H1 (cell line): ENCODE data around the gene TRDMT1. TPM values are rescaled to one million over a fixed set of nuclear protein-coding genes. Genes with fewer than 3 reads are reported as not detected.

ENCODE experiments used
- CTCF ChIA-PET: fragments of 300-600 bp; sonication (Branson Sonifier 250); formaldehyde crosslinking; loops from one replicate; lab custom pipeline; 2021; ENCODE audit not compliant: partially characterized antibody; lab: Charles Lee
- POLR2A ChIA-PET: fragments of 300-600 bp; sonication (Branson Sonifier 250); formaldehyde crosslinking; loops from one replicate; lab custom pipeline; 2021; ENCODE audit warnings: inconsistent platforms; ENCODE audit not compliant: partially characterized antibody; lab: Charles Lee
- DNase-seq, 2 experiments: peaks; one replicate each; pipeline versions ENCODE4 v3.0.0 to v3.0.0-alpha.2; 2010 to 2022; ENCODE audit warnings: low spot score in 2 of 2, low read depth in 1 of 2, mixed read lengths in 1 of 2
- FAIRE-seq: peaks from 2 replicates; lab custom pipeline; 2011; peaks lifted over from hg19 to GRCh38; lab: Jason Lieb, UNC
- H2AFZ ChIP-seq: 2 replicates; pipeline ENCODE4 v1.8.1; 2012; ENCODE audit warnings: low read length, inconsistent platforms
- H2AK5ac ChIP-seq: 2 replicates; pipeline ENCODE4 v1.6.1; 2013; ENCODE audit warnings: low read depth, low read length
- H2BK120ac ChIP-seq: replicated peaks from 2 replicates; pipeline ENCODE3; 2013; ENCODE audit warnings: low read depth, low read length, inconsistent platforms
- H2BK12ac ChIP-seq: 2 replicates; pipeline ENCODE4 v1.6.1; 2013; ENCODE audit warnings: low read depth, low read length
- H2BK15ac ChIP-seq: 2 replicates; pipeline ENCODE4 v1.6.1; 2013; ENCODE audit warnings: low read length
- H2BK20ac ChIP-seq: 2 replicates; pipeline ENCODE4 v1.6.1; 2013; ENCODE audit warnings: low read length
- H2BK5ac ChIP-seq: 2 replicates; pipeline ENCODE4 v1.6.1; 2013; ENCODE audit warnings: low read depth, low read length
- H3K14ac ChIP-seq: 2 replicates; pipeline ENCODE4 v1.6.1; 2013; ENCODE audit warnings: inconsistent platforms; ENCODE audit not compliant: insufficient read length
- H3K18ac ChIP-seq: 2 replicates; pipeline ENCODE4 v1.6.1; 2013; ENCODE audit warnings: low read length; ENCODE audit errors: extremely low read depth
- H3K23ac ChIP-seq: 2 replicates; pipeline ENCODE4 v1.6.1; 2013; ENCODE audit warnings: inconsistent platforms; ENCODE audit not compliant: insufficient read length
- H3K23me2 ChIP-seq: 2 replicates; pipeline ENCODE4 v1.6.1; 2013; ENCODE audit warnings: low read depth, low read length
- H3K27ac ChIP-seq: 2 replicates; pipeline ENCODE4 v1.6.1; 2011; ENCODE audit warnings: low read depth, low read length, inconsistent platforms
- H3K27me3 ChIP-seq, 4 experiments: replicated peaks in 1 of 4; 1 replicate in 1 of 4; 2 replicates in 3 of 4; pipeline versions ENCODE4 v1.6.1 to v1.8.1; 2011 to 2013; ENCODE audit warnings: low read length in 3 of 4, mild to moderate bottlenecking in 3 of 4, inconsistent platforms in 2 of 4, mixed read lengths in 2 of 4, moderate library complexity in 1 of 4; ENCODE audit not compliant: control insufficient read depth in 3 of 4, insufficient read depth in 3 of 4; ENCODE audit errors: extremely low read depth in 1 of 4
- H3K36me3 ChIP-seq, 4 experiments: 2 replicates each; pipeline versions ENCODE4 v1.6.1 to v1.8.1; 2011 to 2013; ENCODE audit warnings: mild to moderate bottlenecking in 4 of 4, low read length in 3 of 4, moderate library complexity in 2 of 4, control low read depth in 1 of 4, inconsistent platforms in 1 of 4; ENCODE audit not compliant: insufficient read depth in 4 of 4, control insufficient read depth in 2 of 4
- H3K4ac ChIP-seq: replicated peaks from 2 replicates; pipeline ENCODE3; 2013; ENCODE audit warnings: low read length, low read depth, mixed read lengths, inconsistent platforms; ENCODE audit not compliant: insufficient read length
- H3K4me1 ChIP-seq, 4 experiments: replicated peaks in 1 of 4; 1 replicate in 1 of 4; 2 replicates in 3 of 4; pipeline versions ENCODE4 v1.6.1 to v1.8.1; 2011 to 2013; ENCODE audit warnings: low read length in 3 of 4, inconsistent platforms in 2 of 4, mixed read lengths in 1 of 4; ENCODE audit not compliant: insufficient read depth in 4 of 4, control insufficient read depth in 3 of 4
- H3K4me2 ChIP-seq, 2 experiments: 2 replicates each; pipeline versions ENCODE4 v1.6.1 to v1.8.1; 2011 to 2013; ENCODE audit warnings: low read depth in 2 of 2, low read length in 2 of 2, control low read depth in 1 of 2, inconsistent platforms in 1 of 2, mild to moderate bottlenecking in 1 of 2; ENCODE audit not compliant: insufficient read depth in 1 of 2
- H3K4me3 ChIP-seq, 4 experiments: fragments of 200-600, 300-600 bp in 1 of 4; sonication (generic), shearing (Covaris generic), sonication (Bioruptor Twin) in 1 of 4; 2 replicates each; pipeline versions ENCODE4 v1.5.1 to v1.8.1; 2011 to 2016; ENCODE audit warnings: low read length in 4 of 4, low read depth in 3 of 4, control low read depth in 2 of 4, inconsistent platforms in 2 of 4, mild to moderate bottlenecking in 2 of 4, mixed read lengths in 1 of 4, moderate library complexity in 1 of 4; ENCODE audit not compliant: insufficient read depth in 2 of 4; ENCODE audit errors: extremely low read depth in 1 of 4
- H3K56ac ChIP-seq: replicated peaks from 2 replicates; pipeline ENCODE3; 2013; ENCODE audit warnings: low read depth, mild to moderate bottlenecking, mixed read lengths, low read length, inconsistent platforms; ENCODE audit not compliant: insufficient read length
- H3K79me1 ChIP-seq: 2 replicates; pipeline ENCODE4 v1.6.1; 2013; ENCODE audit warnings: low read depth, low read length, control low read depth
- H3K79me2 ChIP-seq, 2 experiments: 2 replicates each; pipeline versions ENCODE4 v1.6.1 to v1.8.1; 2012 to 2013; ENCODE audit warnings: low read length in 2 of 2, mild to moderate bottlenecking in 2 of 2, inconsistent platforms in 1 of 2; ENCODE audit not compliant: insufficient read depth in 2 of 2, control insufficient read depth in 1 of 2
- H3K9ac ChIP-seq, 4 experiments: replicated peaks in 1 of 4; 1 replicate in 1 of 4; 2 replicates in 3 of 4; pipeline versions ENCODE4 v1.6.1 to v1.8.1; 2011 to 2013; ENCODE audit warnings: low read depth in 3 of 4, low read length in 3 of 4, control low read depth in 2 of 4, mild to moderate bottlenecking in 2 of 4, moderate library complexity in 2 of 4, inconsistent platforms in 1 of 4; ENCODE audit errors: extremely low read depth in 1 of 4
- H3K9me3 ChIP-seq, 2 experiments: 2 replicates each; pipeline versions ENCODE4 v1.6.1 to v1.8.1; 2012 to 2013; ENCODE audit warnings: mild to moderate bottlenecking in 2 of 2, moderate library complexity in 2 of 2, control low read depth in 1 of 2, inconsistent platforms in 1 of 2, low read depth in 1 of 2, low read length in 1 of 2, mixed read lengths in 1 of 2; ENCODE audit not compliant: insufficient read depth in 2 of 2
- H4K20me1 ChIP-seq, 2 experiments: replicated peaks in 1 of 2; 2 replicates each; pipeline versions ENCODE3 to v1.8.1; 2011 to 2013; ENCODE audit warnings: inconsistent platforms in 2 of 2, low read length in 2 of 2, mild to moderate bottlenecking in 1 of 2; ENCODE audit not compliant: insufficient read depth in 2 of 2, control insufficient read depth in 1 of 2
- H4K5ac ChIP-seq: 2 replicates; pipeline ENCODE4 v1.6.1; 2013; ENCODE audit warnings: low read length, low read depth, mixed read lengths, inconsistent platforms; ENCODE audit not compliant: insufficient read length
- H4K8ac ChIP-seq: 2 replicates; pipeline ENCODE4 v1.8.0; 2013; ENCODE audit warnings: mild to moderate bottlenecking, moderate library complexity, low read length, inconsistent platforms; ENCODE audit not compliant: insufficient read depth; ENCODE audit errors: extremely low read depth
- H4K91ac ChIP-seq: replicated peaks from 2 replicates; pipeline ENCODE3; 2013; ENCODE audit warnings: low read length, mixed read lengths, inconsistent platforms; ENCODE audit not compliant: insufficient read length
- CHD1 ChIP-seq: IDR thresholded peaks from 2 replicates; pipeline ENCODE4 v1.6.1; 2012; ENCODE audit warnings: low read depth, low read length, improper control_type of control experiment
- NRF1 ChIP-seq: IDR thresholded peaks from 2 replicates; pipeline ENCODE4 v1.6.1; 2011; ENCODE audit warnings: mild to moderate bottlenecking, low read depth, low read length, improper control_type of control experiment
- RXRA ChIP-seq: IDR thresholded peaks from 2 replicates; pipeline ENCODE4 v1.6.1; 2011; ENCODE audit warnings: low read depth, mild to moderate bottlenecking, low read length, moderate library complexity; ENCODE audit not compliant: insufficient read depth
- TAF7 ChIP-seq: optimal IDR thresholded peaks from 2 replicates; pipeline ENCODE3; 2011; ENCODE audit warnings: low read depth, mild to moderate bottlenecking, inconsistent platforms, low read length, moderate library complexity, borderline replicate concordance
- YY1 ChIP-seq: IDR thresholded peaks from 2 replicates; pipeline ENCODE4 v1.6.1; 2011; ENCODE audit warnings: low read depth, mild to moderate bottlenecking, low read length
- WGBS, 2 experiments: shearing (Covaris generic) in 1 of 2; methylation state at CpG; one replicate each; pipeline versions ENCODE4 v1.1.6 to v1.1.7; 2013 to 2015; ENCODE audit warnings: low lambda C conversion rate in 2 of 2, mixed read lengths in 2 of 2, inconsistent platforms in 1 of 2, low coverage in 1 of 2, missing lambda C conversion rate in 1 of 2; ENCODE audit not compliant: insufficient replicate concordance in 2 of 2, insufficient coverage in 1 of 2, insufficient read length in 1 of 2; ENCODE audit errors: extremely low coverage in 1 of 2, missing lambda C conversion rate in 1 of 2; 5-methylcytosine and 5-hydroxymethylcytosine counted together
- polyA plus RNA-seq, 7 experiments: library from polyadenylated mRNA; depleted of rRNA in 3 of 7; stranded (reverse) in 5 of 7; unstranded in 2 of 7; fragments of >200 nt in 5 of 7; fragments of 200-250 nt in 2 of 7; gene quantifications; 1 replicate in 5 of 7; 2 replicates in 1 of 7; 4 replicates in 1 of 7; pipeline versions ENCODE4 v1.2.1 to v1.2.3, GENCODE V29; 2011 to 2013; ENCODE audit warnings: missing spikeins in 2 of 7, mixed read lengths in 2 of 7
- total RNA-seq: library from RNA; stranded (reverse); fragmentation: NEBNext Ultra II Directional; extraction: Animal tissue kit (Norgen Biotek cat#: 25700); gene quantifications from 2 replicates; pipeline ENCODE4 v1.2.1, GENCODE V29; 2021

The TRDMT1 gene
- total and polyA plus RNA-seq, 2 of the 8 experiments (the other 6 are each of a cell fraction or from before 2014, with no cell fraction given), result 7.4 to 21.4 TPM

GRCh38 chr10:17141504-17142229 lies 59.8 kb downstream of the TRDMT1 start:
- H4K8ac ChIP-seq, result no peak overlapping the region
- ChIA-PET POLR2A (interaction anchor here (1.7 to 2.6 kb wide), 2 partner anchors 10 to 88 kb away, joined by 3 to 7 read pairs; no protein-coding TSS in a partner anchor), CTCF (interaction anchor here (1.4 kb wide), 1 partner anchor 10 kb away, joined by 3 read pairs; no protein-coding TSS in a partner anchor)
- WGBS, 2 experiments, result 90% methylated on average over 1 of the region's 1 CpG; no CpG with 5 or more reads in 1 of the 2 experiments
- H3K9me3 ChIP-seq, result no peaks in the 10 kb centered on the region
- 0 out of 7 replicates have a peak, but pooled peaks cover 0 to 2% (median 0%) of the 10 kb centered on the region in 4 experiments for H3K4me1 ChIP-seq
- no peaks in the 10 kb centered on the region for H3K79me2 ChIP-seq
- no peak overlapping the region for H2AFZ ChIP-seq
- H2BK5ac ChIP-seq, result no peak overlapping the region
- H3K79me1 ChIP-seq, result no peaks in the 10 kb centered on the region
- no peak overlapping the region for H3K18ac ChIP-seq
- H3K27me3 ChIP-seq, result no peaks in the 10 kb centered on the region
- H3K4ac ChIP-seq, result no peak overlapping the region
- H4K91ac ChIP-seq, result no peak overlapping the region
- H3K23ac ChIP-seq, result no peak overlapping the region
- H3K36me3 ChIP-seq, result no peaks in the 10 kb centered on the region
- no peaks in the 10 kb centered on the region for H3K23me2 ChIP-seq
- DNase-seq (no peak), FAIRE-seq (no peak)
- no peak overlapping the region for H3K9ac ChIP-seq
- no peak overlapping the region for H4K5ac ChIP-seq
- no peak overlapping the region for H2BK15ac ChIP-seq
- H4K20me1 ChIP-seq, result no peaks in the 10 kb centered on the region
- no peak overlapping the region for H3K4me2 ChIP-seq
- no peak overlapping the region for H3K27ac ChIP-seq
- H3K4me3 ChIP-seq, result no peak overlapping the region
- H2BK20ac ChIP-seq, result no peak overlapping the region
- H3K14ac ChIP-seq, result no peak overlapping the region
- H2BK12ac ChIP-seq, result no peak overlapping the region
- no peak overlapping the region for H3K56ac ChIP-seq
- no peak overlapping the region for H2BK120ac ChIP-seq
- H2AK5ac ChIP-seq, result no peak overlapping the region
- TF ChIP-seq TAF7 (no peak), NRF1 (no peak), RXRA (no peak), YY1 (no peak), CHD1 (no peak)
